ENCODE data around the gene AREL1. TPM values are rescaled to one million over a fixed set of nuclear protein-coding genes. Genes with fewer than 3 reads are reported as not detected.
"Not testable (repeated sequence)": the region's sequence is repeated elsewhere in the genome, so short reads cannot be mapped to it uniquely, and the experiment has no call there.

AREL1 gene, protein sequence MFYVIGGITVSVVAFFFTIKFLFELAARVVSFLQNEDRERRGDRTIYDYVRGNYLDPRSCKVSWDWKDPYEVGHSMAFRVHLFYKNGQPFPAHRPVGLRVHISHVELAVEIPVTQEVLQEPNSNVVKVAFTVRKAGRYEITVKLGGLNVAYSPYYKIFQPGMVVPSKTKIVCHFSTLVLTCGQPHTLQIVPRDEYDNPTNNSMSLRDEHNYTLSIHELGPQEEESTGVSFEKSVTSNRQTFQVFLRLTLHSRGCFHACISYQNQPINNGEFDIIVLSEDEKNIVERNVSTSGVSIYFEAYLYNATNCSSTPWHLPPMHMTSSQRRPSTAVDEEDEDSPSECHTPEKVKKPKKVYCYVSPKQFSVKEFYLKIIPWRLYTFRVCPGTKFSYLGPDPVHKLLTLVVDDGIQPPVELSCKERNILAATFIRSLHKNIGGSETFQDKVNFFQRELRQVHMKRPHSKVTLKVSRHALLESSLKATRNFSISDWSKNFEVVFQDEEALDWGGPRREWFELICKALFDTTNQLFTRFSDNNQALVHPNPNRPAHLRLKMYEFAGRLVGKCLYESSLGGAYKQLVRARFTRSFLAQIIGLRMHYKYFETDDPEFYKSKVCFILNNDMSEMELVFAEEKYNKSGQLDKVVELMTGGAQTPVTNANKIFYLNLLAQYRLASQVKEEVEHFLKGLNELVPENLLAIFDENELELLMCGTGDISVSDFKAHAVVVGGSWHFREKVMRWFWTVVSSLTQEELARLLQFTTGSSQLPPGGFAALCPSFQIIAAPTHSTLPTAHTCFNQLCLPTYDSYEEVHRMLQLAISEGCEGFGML
- total RNA-seq (10 to 100 TPM; 14.8 to 38.1 (median 26.5) TPM), polyA plus RNA-seq (10 to 100 TPM in 1 of 2 donors, 1 to 10 TPM in 1; 8.2 to 24.0 TPM)
- long read RNA-seq, donor 1, partial matches to known transcripts: 8 of 19 reads
- long read RNA-seq, donor 1, other reads (novel, unspliced or antisense): 11 of 19 reads
- long read RNA-seq, donor 2, partial matches to known transcripts: 0 of 2 reads
- long read RNA-seq, donor 2, other reads (novel, unspliced or antisense): 0 of 2 reads
- long read RNA-seq, donor 3, full-length matches to known transcripts: 3 of 20 reads
- long read RNA-seq, donor 3, partial matches to known transcripts: 12 of 20 reads
- long read RNA-seq, donor 3, other reads (novel, unspliced or antisense): 5 of 20 reads

GRCh38 chr14:74712499-74713394 lies at the start of gene AREL1, which contains the start of gene FCF1:
Gene AREL1, minus strand, starts transcription at chr14:74713080. Its CDS starts 27,465 bp downstream, at chr14:74685615.
Gene FCF1, plus strand, starts transcription at chr14:74713144. Its CDS starts 54 bp downstream, at chr14:74713198.
- H3K4me3 ChIP-seq: peak within 1 kb of the TSS; percentile 86
- H3K9me3 ChIP-seq: no peaks in the 10 kb centered on the region
- intact Hi-C loops (cut with DNase I): loop anchor here in 2 of 4 donors (2.0 to 10.0 kb wide), 3 partner anchors 100 to 208 kb away; partner anchors contain the start of gene LTBP2 (in 1 of the 2)
- TF ChIP-seq CTCF (IDR thresholded peaks at IDR 0.05) (no peak), POLR2A (IDR thresholded peaks at IDR 0.05) (peak; percentile 75), EP300 (IDR thresholded peaks at IDR 0.05) (peak; percentile 27)
- no peaks in the 10 kb centered on the region for H3K27me3 ChIP-seq
- peak; percentile 74 to 85 (median 75) for DNase-seq
- H3K36me3 ChIP-seq: no peaks in the 10 kb centered on the region
- 0 to 1% (median 1%) methylated on average over 31 of the region's 31 CpGs for WGBS, 3 donors
- peaks cover 4% of the 10 kb centered on the region for H3K4me1 ChIP-seq (ENCODE audit: insufficient read depth)
- peak within 1 kb of the TSS; percentile 54 to 55 for H3K27ac ChIP-seq

DNA sequence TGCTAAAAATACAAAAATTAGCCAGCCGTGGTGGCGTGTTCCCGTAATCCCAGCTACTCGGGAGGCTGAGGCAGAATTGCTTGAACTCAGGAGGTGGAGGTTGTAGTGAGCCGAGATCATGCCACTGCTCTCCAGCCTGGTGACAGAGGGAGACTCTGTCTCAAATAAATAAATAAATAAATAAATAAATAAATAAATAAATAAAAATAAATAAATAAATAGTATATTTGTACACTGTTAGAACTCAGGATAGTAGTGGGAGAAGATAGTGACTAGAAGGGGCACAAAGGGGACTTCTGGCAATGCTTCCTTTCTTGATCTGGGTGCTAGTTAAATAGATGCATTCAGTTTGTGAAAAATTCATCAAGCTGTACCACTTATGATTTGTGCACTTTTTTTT lies 45.6 kb upstream of the AREL1 start:
- intact Hi-C loops (cut with DNase I); H3K9me3 ChIP-seq; H3K4me1 ChIP-seq (ENCODE audit: insufficient read depth); H3K27ac ChIP-seq; DNase-seq; H3K27me3 ChIP-seq; H3K36me3 ChIP-seq; H3K4me3 ChIP-seq: not testable (repeated sequence)
- WGBS, 3 donors: 87 to 91% (median 91%) methylated on average over 5 of the region's 5 CpGs

DNA sequence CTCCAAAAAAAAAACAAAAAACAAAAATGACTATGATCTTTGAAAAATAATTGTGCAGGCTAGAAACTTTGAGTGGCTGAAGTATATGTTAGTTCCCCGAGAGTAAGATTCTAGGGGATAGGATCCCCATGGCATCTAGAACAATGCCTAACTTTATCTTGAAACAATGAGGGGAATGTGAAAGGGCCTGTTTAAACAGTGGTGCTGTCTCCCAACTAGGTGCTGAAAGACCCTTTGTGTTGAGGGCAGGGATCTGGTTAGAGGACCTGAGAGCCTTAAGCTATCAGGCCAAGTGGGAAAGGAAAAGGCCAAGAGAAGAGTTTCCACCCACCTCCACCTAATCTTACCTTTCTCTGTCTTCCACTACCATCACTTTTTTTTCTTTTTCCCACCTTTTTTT lies 43.4 kb upstream of the AREL1 start:
- Histone ChIP-seq H3K4me1 (ENCODE audit: insufficient read depth) (no peaks in the 10 kb centered on the region), H3K36me3 (no peaks in the 10 kb centered on the region), H3K27ac (no peak overlapping the region), H3K4me3 (no peak overlapping the region), H3K9me3 (peaks cover 0 to 3% of the 10 kb centered on the region in 2 donors), H3K27me3 (no peaks in the 10 kb centered on the region)
- no peak for DNase-seq
- intact Hi-C loops (cut with DNase I): no loop called here
- WGBS, 3 donors: 77 to 83% (median 82%) methylated on average over 1 of the region's 1 CpG
- TF ChIP-seq EP300 (IDR thresholded peaks at IDR 0.05) (no peak), CTCF (IDR thresholded peaks at IDR 0.05) (no peak), POLR2A (IDR thresholded peaks at IDR 0.05) (no peak)

GRCh38 chr14:74754899-74755298 lies 42.0 kb upstream of the AREL1 start:
- H3K27ac ChIP-seq: no peak overlapping the region
- no peak for DNase-seq
- TF ChIP-seq POLR2A (IDR thresholded peaks at IDR 0.05): no peak
- no peak for TF ChIP-seq CTCF (IDR thresholded peaks at IDR 0.05)
- no peak for TF ChIP-seq EP300 (IDR thresholded peaks at IDR 0.05)
- intact Hi-C loops (cut with DNase I): no loop called here
- H3K36me3 ChIP-seq: no peaks in the 10 kb centered on the region
- H3K27me3 ChIP-seq: no peaks in the 10 kb centered on the region
- H3K4me3 ChIP-seq: no peak overlapping the region
- WGBS, 3 donors: 87 to 92% (median 90%) methylated on average over 7 of the region's 7 CpGs
- peaks cover 0 to 3% of the 10 kb centered on the region in 2 donors for H3K9me3 ChIP-seq
- H3K4me1 ChIP-seq (ENCODE audit: insufficient read depth): no peaks in the 10 kb centered on the region

Data from ovary (tissue), 10 donors.